PC-3 (cell line): ENCODE results near the gene FAM234A. TPM values are rescaled to one million over a fixed set of nuclear protein-coding genes. Genes with fewer than 3 reads are reported as not detected.
"Not testable (repeated sequence)": the region's sequence is repeated elsewhere in the genome, so short reads cannot be mapped to it uniquely, and the experiment has no call there.

Source experiments
- ATAC-seq: fragments of 200-7000 bp; cut with Tn5 transposase; 2 replicates; pipeline ENCODE4 v1.9.1; 2020; ENCODE audit warnings: mild to moderate bottlenecking, moderate library complexity
- BruUV-seq: library from RNA; stranded (reverse); fragments of 400-500 nt; replicated peaks from 2 replicates; lab custom pipeline; 2021; lab: Mats Ljungman, UMichigan
- CTCF ChIA-PET: fragments of 300-600 bp; sonication (Branson Sonifier 250); formaldehyde crosslinking; loops from one replicate; lab custom pipeline; 2022; ENCODE audit warnings: antibody characterized with exemption; lab: Charles Lee
- POLR2A ChIA-PET: fragments of 300-600 bp; sonication (Branson Sonifier 250); formaldehyde crosslinking; loops from one replicate; lab custom pipeline; 2022; ENCODE audit warnings: antibody characterized with exemption; ENCODE audit not compliant: unreplicated experiment; lab: Charles Lee
- DNase-seq: peaks from one replicate; pipeline ENCODE4 v3.0.0-alpha.2; 2015
- H2AFZ ChIP-seq: fragments of 300-600 bp; sonication (generic); 2 replicates; pipeline ENCODE4 v1.6.0; 2016; ENCODE audit warnings: antibody characterized with exemption, low read length
- H3F3A ChIP-seq: fragments of 300-600 bp; sonication (generic); one replicate; pipeline ENCODE4 v1.6.0; 2017; ENCODE audit warnings: antibody characterized with exemption, low read length, control low read depth, mild to moderate bottlenecking; ENCODE audit not compliant: unreplicated experiment
- H3K27ac ChIP-seq: fragments of 300-600 bp; sonication (generic); 2 replicates; pipeline ENCODE4 v1.5.1; 2016; ENCODE audit warnings: mild to moderate bottlenecking, low read length
- H3K27me3 ChIP-seq: fragments of 300-600 bp; sonication (generic); 2 replicates; pipeline ENCODE4 v1.6.1; 2016; ENCODE audit warnings: low read length, mixed read lengths
- H3K36me3 ChIP-seq: fragments of 300-600 bp; sonication (generic); 2 replicates; pipeline ENCODE4 v1.6.1; 2016; ENCODE audit warnings: low read depth, mixed run types, low read length, mixed read lengths
- H3K4me1 ChIP-seq: fragments of 300-600 bp; sonication (generic); 2 replicates; pipeline ENCODE4 v1.5.1; 2016; ENCODE audit warnings: low read length; ENCODE audit not compliant: insufficient read depth
- H3K4me2 ChIP-seq: fragments of 300-600 bp; sonication (generic); 2 replicates; pipeline ENCODE4 v1.6.0; 2016; ENCODE audit warnings: low read length
- H3K4me3 ChIP-seq: fragments of 300-600 bp; sonication (generic); 2 replicates; pipeline ENCODE4 v1.5.1; 2016; ENCODE audit warnings: mild to moderate bottlenecking, low read length, mixed read lengths
- H3K79me2 ChIP-seq: fragments of 300-600 bp; sonication (generic); 2 replicates; pipeline ENCODE4 v1.6.1; 2017; ENCODE audit warnings: low read length, mixed read lengths
- H3K9ac ChIP-seq: fragments of 300-600 bp; sonication (generic); 2 replicates; pipeline ENCODE4 v1.6.0; 2016; ENCODE audit warnings: mild to moderate bottlenecking, low read length
- H3K9me2 ChIP-seq: fragments of 300-600 bp; sonication (generic); replicated peaks from 2 replicates; pipeline ENCODE4 v1.6.1; 2016; ENCODE audit warnings: mixed run types, low read length, mixed read lengths
- H3K9me3 ChIP-seq: fragments of 300-600 bp; sonication (generic); 2 replicates; pipeline ENCODE4 v1.6.1; 2016; ENCODE audit warnings: low read length, mixed read lengths
- H4K20me1 ChIP-seq: fragments of 300-600 bp; sonication (generic); 2 replicates; pipeline ENCODE4 v1.6.1; 2016; ENCODE audit warnings: low read length, mixed read lengths
- EZH2 ChIP-seq: fragments of 300-600 bp; sonication (generic); IDR thresholded peaks from one replicate; pipeline ENCODE4 v1.6.1; 2017; ENCODE audit warnings: antibody characterized with exemption, mild to moderate bottlenecking, low read length; ENCODE audit not compliant: unreplicated experiment
- EZH2phosphoT487 ChIP-seq: fragments of 300-600 bp; sonication (generic); IDR thresholded peaks from 2 replicates; pipeline ENCODE4 v1.6.1; 2018; ENCODE audit warnings: mild to moderate bottlenecking, antibody characterized with exemption, low read length, borderline replicate concordance
- intact Hi-C: fragments of 100-400 bp; cut with micrococcal nuclease; formaldehyde crosslinking; loops from 2 replicates; pipeline ENCODE4 v1.9.0; 2023
- total RNA-seq: library from RNA; depleted of rRNA; stranded (reverse); fragments of >200 nt; gene quantifications from 2 replicates; pipeline ENCODE4 v1.2.3, GENCODE V29; 2014
- TF ChIP-seq, protein P1 (sequence below): fragments of 300-600 bp; sonication (generic); conservative IDR thresholded peaks from 2 replicates; pipeline ENCODE4 v1.5.1; 2017; ENCODE audit warnings: antibody characterized with exemption, low read depth, mild to moderate bottlenecking, low read length

FAM234A gene
- total RNA-seq, 1 experiment from 2014 or later, result 31.4 TPM

DNA sequence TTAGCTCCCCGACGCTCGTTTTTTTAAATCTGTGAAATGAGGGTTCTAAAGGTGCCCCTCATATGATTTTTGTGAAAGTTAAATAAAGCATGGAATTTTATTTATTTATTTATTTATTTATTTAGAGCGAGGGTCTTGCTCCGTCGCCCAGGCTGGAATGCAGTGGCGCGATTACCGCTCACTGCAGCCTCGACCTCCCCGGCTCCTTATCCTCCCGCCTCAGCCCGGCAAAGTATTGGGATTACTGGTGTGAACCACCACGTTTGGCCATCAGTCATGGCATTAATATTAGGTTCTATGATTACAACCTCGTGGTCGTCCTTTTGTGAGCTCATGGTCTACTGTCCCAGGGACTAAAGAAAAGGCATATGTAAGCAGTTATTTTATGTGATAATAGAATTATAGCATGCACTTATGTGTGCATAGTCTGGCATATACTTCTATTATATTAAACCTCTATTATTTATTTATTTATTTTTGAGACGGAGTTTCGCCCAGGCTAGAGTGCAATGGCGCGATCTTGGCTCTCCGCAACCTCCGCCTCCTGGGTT is 4.8 kb upstream of the FAM234A start:
- H3F3A ChIP-seq, result no peaks in the 10 kb centered on the region
- no peaks in the 10 kb centered on the region for H3K9me3 ChIP-seq
- peaks cover 41% of the 10 kb centered on the region for H3K79me2 ChIP-seq
- H3K4me2 ChIP-seq, result peak overlapping the region; percentile 91
- H3K9ac ChIP-seq, result no peak overlapping the region
- peaks cover 25% of the 10 kb centered on the region for H3K4me1 ChIP-seq
- peaks cover 28% of the 10 kb centered on the region for H4K20me1 ChIP-seq
- no peaks in the 10 kb centered on the region for H3K27me3 ChIP-seq
- BruUV-seq, result no TSS peak
- H3K27ac ChIP-seq, result no peak overlapping the region
- POLR2A ChIA-PET, result interaction anchor here (0.6 kb wide), 1 partner anchor 122 kb away, joined by 3 read pairs; the partner anchor contains the start of gene AXIN1
- H3K36me3 ChIP-seq, result peaks cover 23% of the 10 kb centered on the region
- H3K9me2 ChIP-seq, result no peaks in the 10 kb centered on the region
- peak overlapping the region; percentile 86 for H2AFZ ChIP-seq
- peak overlapping the region; percentile 99 for H3K4me3 ChIP-seq
- no peak for ATAC-seq
- CTCF ChIA-PET, result no interaction called here
- intact Hi-C loops, result no loop called here
- no peak for TF ChIP-seq EZH2
- TF ChIP-seq EZH2phosphoT487, result no peak
- TF ChIP-seq, protein P1, sequence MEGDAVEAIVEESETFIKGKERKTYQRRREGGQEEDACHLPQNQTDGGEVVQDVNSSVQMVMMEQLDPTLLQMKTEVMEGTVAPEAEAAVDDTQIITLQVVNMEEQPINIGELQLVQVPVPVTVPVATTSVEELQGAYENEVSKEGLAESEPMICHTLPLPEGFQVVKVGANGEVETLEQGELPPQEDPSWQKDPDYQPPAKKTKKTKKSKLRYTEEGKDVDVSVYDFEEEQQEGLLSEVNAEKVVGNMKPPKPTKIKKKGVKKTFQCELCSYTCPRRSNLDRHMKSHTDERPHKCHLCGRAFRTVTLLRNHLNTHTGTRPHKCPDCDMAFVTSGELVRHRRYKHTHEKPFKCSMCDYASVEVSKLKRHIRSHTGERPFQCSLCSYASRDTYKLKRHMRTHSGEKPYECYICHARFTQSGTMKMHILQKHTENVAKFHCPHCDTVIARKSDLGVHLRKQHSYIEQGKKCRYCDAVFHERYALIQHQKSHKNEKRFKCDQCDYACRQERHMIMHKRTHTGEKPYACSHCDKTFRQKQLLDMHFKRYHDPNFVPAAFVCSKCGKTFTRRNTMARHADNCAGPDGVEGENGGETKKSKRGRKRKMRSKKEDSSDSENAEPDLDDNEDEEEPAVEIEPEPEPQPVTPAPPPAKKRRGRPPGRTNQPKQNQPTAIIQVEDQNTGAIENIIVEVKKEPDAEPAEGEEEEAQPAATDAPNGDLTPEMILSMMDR, result no peak
- no peak for DNase-seq

DNA sequence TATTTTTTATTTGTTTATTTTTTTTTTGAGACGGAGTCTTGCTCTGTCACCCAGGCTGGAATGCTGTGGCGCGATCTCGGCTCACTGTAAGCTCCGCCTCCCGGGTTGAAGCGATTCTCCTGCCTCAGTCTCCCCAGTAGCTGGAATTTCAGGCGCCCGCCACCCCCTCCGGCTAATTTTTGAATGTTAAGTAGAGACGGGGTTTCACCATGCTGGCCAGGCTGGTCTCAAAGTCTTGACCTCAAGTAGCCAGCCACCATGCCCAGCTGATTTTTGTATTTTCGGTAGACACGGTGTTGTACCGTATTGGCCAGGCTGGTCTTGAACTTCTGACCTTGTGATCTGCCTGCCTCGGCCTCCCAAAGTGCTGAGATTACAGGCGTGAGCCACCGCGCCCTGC is 4.3 kb upstream of the FAM234A start:
- BruUV-seq, H3K9me2 ChIP-seq, H3K4me3 ChIP-seq, H3K4me2 ChIP-seq, H3K9me3 ChIP-seq, POLR2A ChIA-PET, CTCF ChIA-PET, DNase-seq, H3K27me3 ChIP-seq, ATAC-seq, intact Hi-C loops, H3F3A ChIP-seq, H3K27ac ChIP-seq, H2AFZ ChIP-seq, H3K9ac ChIP-seq: not testable (repeated sequence)
- H3K79me2 ChIP-seq, result peaks cover 37% of the 10 kb centered on the region
- peaks cover 28% of the 10 kb centered on the region for H4K20me1 ChIP-seq
- peaks cover 21% of the 10 kb centered on the region for H3K36me3 ChIP-seq
- peaks cover 25% of the 10 kb centered on the region for H3K4me1 ChIP-seq

- peaks cover 33% of the 10 kb centered on the region for H3K79me2 ChIP-seq
- no peak for TF ChIP-seq EZH2
- TF ChIP-seq, protein P1, result no peak
- no peak for TF ChIP-seq EZH2phosphoT487
- no peaks in the 10 kb centered on the region for H3K27me3 ChIP-seq
- CTCF ChIA-PET, result no interaction called here
- H3K27ac ChIP-seq, result no peak overlapping the region
- H3K9me3 ChIP-seq, result no peaks in the 10 kb centered on the region
- H2AFZ ChIP-seq, result no peak overlapping the region
- peaks cover 28% of the 10 kb centered on the region for H4K20me1 ChIP-seq
- H3K36me3 ChIP-seq, result peaks cover 17% of the 10 kb centered on the region
- H3K4me1 ChIP-seq, result peaks cover 23% of the 10 kb centered on the region
- intact Hi-C loops, result no loop called here
- DNase-seq, result no peak
- POLR2A ChIA-PET, result no interaction called here
- no peaks in the 10 kb centered on the region for H3F3A ChIP-seq
- H3K4me2 ChIP-seq, result no peak overlapping the region
- no TSS peak for BruUV-seq
- H3K9ac ChIP-seq, result no peak overlapping the region
- H3K9me2 ChIP-seq, result no peaks in the 10 kb centered on the region
- ATAC-seq, result no peak
- H3K4me3 ChIP-seq, result no peak overlapping the region
Measured at GRCh38 chr16:230949-231348, 3.7 kb upstream of the FAM234A start.
